Esophagus muscularis mucosa (tissue), 4 donors: ENCODE results near the gene SPOCD1. TPM values are rescaled to one million over a fixed set of nuclear protein-coding genes. Genes with fewer than 3 reads are reported as not detected.

Experiments used
- DNase-seq: peaks from one replicate; pipeline ENCODE4 v3.0.0-alpha.2; 2017; ENCODE audit errors: extremely low spot score
- H3K27ac ChIP-seq, 4 donors: fragments of 200-600 bp; sonication (generic); replicated peaks in 1 of 4; 1 replicate in 3 of 4; 2 replicates in 1 of 4; pipeline ENCODE4 v1.5.1; 2016 to 2019; ENCODE audit warnings: mild to moderate bottlenecking in 1 of 4
- H3K27me3 ChIP-seq, 4 donors: fragments of 200-600 bp; sonication (generic); one replicate each; pipeline versions ENCODE4 v1.5.1 to v1.6.0; 2016 to 2019
- H3K36me3 ChIP-seq, 4 donors: fragments of 200-600 bp; sonication (generic); one replicate each; pipeline ENCODE4 v1.5.1; 2016 to 2019
- H3K4me1 ChIP-seq, 4 donors: fragments of 200-600 bp; sonication (generic); one replicate each; pipeline ENCODE4 v1.5.1; 2016 to 2019
- H3K4me3 ChIP-seq, 4 donors: fragments of 200-600 bp; sonication (generic); 1 replicate in 2 of 4; 2 replicates in 2 of 4; pipeline ENCODE4 v1.5.1; 2016 to 2019; ENCODE audit warnings: mild to moderate bottlenecking in 4 of 4, moderate library complexity in 1 of 4
- H3K9me3 ChIP-seq, 4 donors: fragments of 200-600 bp; sonication (generic); 1 replicate in 3 of 4; 2 replicates in 1 of 4; pipeline ENCODE4 v1.5.1; 2016 to 2019
- EP300 ChIP-seq: sonication (generic); formaldehyde crosslinking; IDR thresholded peaks from one replicate; pipeline ENCODE4 v1.6.1; 2017; ENCODE audit warnings: antibody characterized with exemption
- POLR2A ChIP-seq: fragments of 450-650 bp; IDR thresholded peaks from one replicate; pipeline ENCODE4 v1.6.1; 2017; ENCODE audit warnings: antibody characterized with exemption, moderate library complexity, mild to moderate bottlenecking, low read depth
- POLR2AphosphoS5 ChIP-seq, 2 donors: sonication (generic); formaldehyde crosslinking; IDR thresholded peaks; one replicate each; pipeline ENCODE4 v1.6.1; 2017; ENCODE audit warnings: antibody characterized with exemption in 2 of 2
- WGBS: methylation state at CpG from one replicate; pipeline ENCODE4 v1.1.5; 2018; 5-methylcytosine and 5-hydroxymethylcytosine counted together
- intact Hi-C: fragments of 100-400 bp; cut with DNase I; formaldehyde crosslinking; loops from one replicate; pipeline ENCODE4 v1.15.1; 2023
- total RNA-seq, 4 donors: library from RNA; depleted of rRNA; stranded (reverse); fragments of >200 nt; gene quantifications; one replicate each; pipeline versions ENCODE4 v1.1.0 to v1.2.1, GENCODE V29; 2016
- TF ChIP-seq, protein P1 (sequence below), 3 experiments: fragments of 200-600 bp in 2 of 3; fragments of 450-650 bp in 1 of 3; sonication (generic) in 2 of 3; IDR thresholded peaks; one replicate each; pipeline ENCODE4 v1.5.1; 2017 to 2019; ENCODE audit warnings: antibody characterized with exemption in 3 of 3, mild to moderate bottlenecking in 2 of 3, moderate library complexity in 1 of 3

SPOCD1 gene
- total RNA-seq, 4 donors from 2014 or later: 0.17 to 0.19 (median 0.17) TPM; not detected in 1

DNA sequence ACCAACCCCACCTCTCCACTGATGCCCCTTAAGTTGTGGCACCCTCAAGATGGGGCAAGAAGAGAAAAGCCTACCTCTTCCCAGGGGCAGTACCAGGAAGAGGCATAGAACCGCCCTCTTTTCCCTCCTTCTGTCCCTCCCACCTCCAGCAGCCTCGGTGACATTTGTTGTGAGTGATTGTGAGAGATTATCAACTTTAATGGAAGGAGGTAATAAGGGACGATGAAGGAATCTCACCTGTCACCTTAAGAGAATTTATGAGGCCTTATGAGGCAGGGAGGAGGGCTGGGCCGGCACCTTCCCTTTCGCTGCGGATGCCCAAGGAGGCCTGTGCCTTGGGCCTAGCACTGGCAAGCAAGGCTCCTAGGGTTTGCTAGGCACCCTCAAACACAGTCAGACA is 50.3 kb downstream of the SPOCD1 start:
- intact Hi-C loops: no loop called here
- H3K27me3 ChIP-seq: peaks cover 0 to 35% (median 14%) of the 10 kb centered on the region in 4 donors
- DNase-seq: no peak
- no peak overlapping the region for H3K4me3 ChIP-seq
- no peaks in the 10 kb centered on the region for H3K9me3 ChIP-seq
- 86% methylated on average over 6 of the region's 6 CpGs for WGBS
- TF ChIP-seq, protein P1, sequence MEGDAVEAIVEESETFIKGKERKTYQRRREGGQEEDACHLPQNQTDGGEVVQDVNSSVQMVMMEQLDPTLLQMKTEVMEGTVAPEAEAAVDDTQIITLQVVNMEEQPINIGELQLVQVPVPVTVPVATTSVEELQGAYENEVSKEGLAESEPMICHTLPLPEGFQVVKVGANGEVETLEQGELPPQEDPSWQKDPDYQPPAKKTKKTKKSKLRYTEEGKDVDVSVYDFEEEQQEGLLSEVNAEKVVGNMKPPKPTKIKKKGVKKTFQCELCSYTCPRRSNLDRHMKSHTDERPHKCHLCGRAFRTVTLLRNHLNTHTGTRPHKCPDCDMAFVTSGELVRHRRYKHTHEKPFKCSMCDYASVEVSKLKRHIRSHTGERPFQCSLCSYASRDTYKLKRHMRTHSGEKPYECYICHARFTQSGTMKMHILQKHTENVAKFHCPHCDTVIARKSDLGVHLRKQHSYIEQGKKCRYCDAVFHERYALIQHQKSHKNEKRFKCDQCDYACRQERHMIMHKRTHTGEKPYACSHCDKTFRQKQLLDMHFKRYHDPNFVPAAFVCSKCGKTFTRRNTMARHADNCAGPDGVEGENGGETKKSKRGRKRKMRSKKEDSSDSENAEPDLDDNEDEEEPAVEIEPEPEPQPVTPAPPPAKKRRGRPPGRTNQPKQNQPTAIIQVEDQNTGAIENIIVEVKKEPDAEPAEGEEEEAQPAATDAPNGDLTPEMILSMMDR (IDR thresholded peaks at IDR 0.05): no peak
- TF ChIP-seq EP300: no peak
- peaks cover 38 to 52% (median 45%) of the 10 kb centered on the region in 4 donors for H3K4me1 ChIP-seq
- no peaks in the 10 kb centered on the region for H3K36me3 ChIP-seq
- H3K27ac ChIP-seq: no peak overlapping the region

DNA sequence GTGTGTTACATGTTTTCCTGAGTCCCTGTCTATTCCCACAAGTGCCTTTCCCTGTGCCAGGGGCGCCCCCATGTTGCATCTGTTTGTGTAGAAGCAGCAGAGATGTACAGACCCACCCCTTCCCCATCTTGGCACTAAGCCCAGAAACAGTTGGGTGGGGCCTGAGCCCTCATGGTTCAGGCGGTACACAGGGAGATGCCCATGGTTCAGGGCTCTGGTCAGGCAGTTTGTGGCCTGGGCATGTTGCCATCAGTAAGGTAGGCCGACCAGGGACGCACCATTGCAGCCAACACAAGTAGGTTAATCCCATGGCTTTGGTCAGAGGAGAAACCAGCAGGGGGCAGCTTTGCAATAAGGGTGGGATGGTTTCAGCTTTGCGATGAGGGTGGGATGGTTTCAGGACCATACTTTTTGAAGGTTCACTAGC is 50.8 kb downstream of the SPOCD1 start:
- Histone ChIP-seq H3K27me3 (peaks cover 0 to 40% (median 16%) of the 10 kb centered on the region in 4 donors), H3K4me1 (peaks cover 43 to 54% (median 49%) of the 10 kb centered on the region in 4 donors), H3K27ac (no peak overlapping the region), H3K4me3 (no peak overlapping the region), H3K9me3 (no peaks in the 10 kb centered on the region), H3K36me3 (no peaks in the 10 kb centered on the region)
- intact Hi-C loops: no loop called here
- TF ChIP-seq EP300 (no peak), POLR2A (no peak), POLR2AphosphoS5 (IDR thresholded peaks at IDR 0.05) (no peak)
- TF ChIP-seq, protein P1 (IDR thresholded peaks at IDR 0.05): no peak
- WGBS: 68% methylated on average over 2 of the region's 5 CpGs
- DNase-seq: no peak

DNA sequence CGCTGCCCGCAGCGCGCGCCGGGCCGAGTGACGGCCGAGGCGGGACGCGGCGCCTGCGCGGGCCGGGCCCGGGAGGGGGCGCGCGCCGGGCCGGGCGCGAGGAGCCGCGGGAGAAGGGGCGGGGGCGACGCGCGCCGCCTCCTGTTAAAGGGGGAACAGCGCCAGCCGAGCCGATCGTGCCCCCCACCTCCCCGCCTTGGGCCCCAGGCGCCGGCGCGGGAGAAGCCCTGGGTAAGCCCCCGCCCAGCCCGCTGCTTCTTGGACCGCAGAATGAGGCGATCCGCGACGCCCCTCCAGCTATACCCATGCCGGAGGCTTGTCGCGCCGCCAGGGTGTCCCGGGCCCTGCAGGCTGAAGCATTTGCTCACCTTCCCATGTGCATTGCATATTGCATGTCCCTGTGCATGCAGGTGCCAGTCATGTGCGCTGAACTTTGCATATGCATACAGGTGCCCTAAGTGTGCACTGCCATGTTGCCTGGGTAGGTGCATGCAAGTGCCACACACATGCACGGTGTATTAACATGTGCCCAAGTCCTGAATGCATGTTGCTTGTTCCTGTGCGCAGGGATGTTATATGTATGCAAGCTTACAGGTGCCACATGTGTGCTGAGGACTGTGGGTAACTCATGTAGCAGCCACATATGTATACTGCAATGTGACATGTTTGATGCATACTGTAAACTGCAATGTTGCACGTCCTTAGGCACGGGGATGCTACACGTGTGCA is 51.3 kb downstream of the SPOCD1 start, which contains the start of gene ADGRB2:
ADGRB2 (minus strand) TSS at position 29 of the 729 bp plus-strand sequence. CDS start 7,119 bp downstream, outside the sequence.
- Histone ChIP-seq H3K27ac (no peak within 1 kb of the TSS), H3K27me3 (peaks cover 0 to 41% (median 16%) of the 10 kb centered on the region in 4 donors), H3K4me1 (peaks cover 40 to 53% (median 44%) of the 10 kb centered on the region in 4 donors), H3K36me3 (no peaks in the 10 kb centered on the region), H3K4me3 (peak within 1 kb of the TSS; percentile 59 to 66 (median 62)), H3K9me3 (no peaks in the 10 kb centered on the region)
- no peak for DNase-seq
- WGBS: 12% methylated on average over 8 of the region's 59 CpGs
- intact Hi-C loops: loop anchor here (5.0 kb wide), 1 partner anchor 198 kb away; no protein-coding TSS in a partner anchor
- no peak for TF ChIP-seq POLR2A
- TF ChIP-seq EP300: no peak
- no peak for TF ChIP-seq POLR2AphosphoS5 (IDR thresholded peaks at IDR 0.05)
- TF ChIP-seq, protein P1 (IDR thresholded peaks at IDR 0.05): no peak

DNA sequence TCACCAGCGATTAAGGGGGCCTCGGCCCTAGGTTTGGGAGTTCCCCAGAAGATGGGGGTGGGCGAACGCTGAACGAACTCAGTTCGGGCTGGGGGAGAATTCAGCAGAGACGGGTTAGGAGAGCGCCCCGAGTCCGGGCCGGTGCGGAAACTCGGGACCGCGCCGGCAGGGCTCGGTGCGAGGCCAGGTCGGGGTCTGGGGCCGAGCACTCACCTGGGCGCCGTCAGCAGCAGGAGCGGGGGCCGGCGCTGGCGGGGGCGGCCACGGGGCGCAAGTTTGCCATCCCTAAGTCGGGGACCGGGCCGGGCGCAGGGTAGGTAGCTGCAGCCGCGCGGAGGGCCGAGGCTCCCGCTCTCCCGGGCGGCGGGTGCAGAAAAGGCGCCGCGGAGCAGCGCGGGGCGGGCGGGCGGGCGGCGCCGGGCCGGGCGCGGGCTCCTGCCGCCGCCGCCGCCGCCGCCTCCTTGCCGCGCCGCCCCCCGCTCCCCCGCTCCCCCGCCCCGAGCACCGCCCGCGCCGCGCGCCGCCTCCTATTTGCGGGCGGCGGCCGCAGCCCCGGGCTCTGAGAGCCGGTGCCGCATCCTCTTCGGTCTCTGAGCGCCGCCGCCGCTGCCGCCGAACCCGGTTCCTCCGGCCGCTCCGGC is 52.0 kb downstream of the SPOCD1 start:
- intact Hi-C loops: loop anchor here (2.0 to 5.0 kb wide), 2 partner anchors 25 to 199 kb away; no protein-coding TSS in a partner anchor
- no peak for DNase-seq
- peaks cover 0 to 37% (median 16%) of the 10 kb centered on the region in 4 donors for H3K27me3 ChIP-seq
- peaks cover 38 to 53% (median 44%) of the 10 kb centered on the region in 4 donors for H3K4me1 ChIP-seq
- TF ChIP-seq, protein P1 (IDR thresholded peaks at IDR 0.05): no peak
- no peak for TF ChIP-seq EP300
- no peak for TF ChIP-seq POLR2A
- H3K9me3 ChIP-seq: no peaks in the 10 kb centered on the region
- H3K27ac ChIP-seq: no peak overlapping the region
- no peaks in the 10 kb centered on the region for H3K36me3 ChIP-seq
- peak overlapping the region; percentile 59 to 66 (median 62) for H3K4me3 ChIP-seq
- WGBS: 0% methylated on average over 14 of the region's 93 CpGs
